ENCODE results near the gene CFTR.

Gene CFTR

GRCh38 chr7:117630907-117631564, 151.2 kb downstream of the CFTR start:
- H3K4me3 ChIP-seq (ENCODE audit: low read depth, low read length) = no peak overlapping the region
- DNase-seq (ENCODE audit: low read depth) = no peak

DNA sequence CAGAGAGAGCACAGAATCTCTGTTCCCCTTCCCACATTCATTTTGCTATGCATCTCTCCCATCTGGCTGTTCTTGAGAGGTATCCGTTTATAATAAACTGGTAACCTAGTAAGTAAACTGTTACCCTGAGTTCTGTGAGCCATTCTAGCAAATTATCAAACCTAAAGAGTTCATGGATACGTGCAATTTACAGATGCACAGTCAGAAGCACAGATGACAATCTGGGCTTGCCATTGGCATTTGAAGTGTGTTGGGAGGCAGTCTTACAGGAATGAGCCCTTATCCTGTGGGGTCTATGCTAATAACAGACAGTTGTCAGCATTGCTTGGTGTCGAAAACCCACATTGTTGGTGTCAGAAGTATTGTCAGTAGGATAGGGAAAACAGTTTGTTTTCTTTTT, 151.8 kb downstream of the CFTR start:
- DNase-seq (ENCODE audit: low read depth) = no peak
- H3K4me3 ChIP-seq (ENCODE audit: low read depth, low read length) = no peak overlapping the region

DNA sequence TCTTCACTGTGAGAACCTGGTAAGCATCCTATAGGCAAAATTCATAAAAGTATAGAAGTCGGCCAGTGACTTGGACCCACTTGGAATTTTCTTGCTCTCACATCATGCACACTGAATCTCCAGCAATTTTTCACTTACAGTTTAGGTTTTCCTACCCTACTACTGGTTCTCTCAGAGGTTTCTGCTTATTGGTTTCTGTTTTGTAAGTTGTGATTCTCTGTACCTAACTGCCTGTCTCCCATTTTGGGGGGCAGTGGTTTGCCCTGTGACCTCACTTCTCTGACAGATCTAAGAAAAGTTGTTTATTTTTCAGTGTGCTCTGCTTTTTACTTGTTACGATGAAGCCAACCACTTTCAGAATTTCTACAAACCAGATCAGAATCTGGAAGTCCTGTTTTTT, 158.1 kb downstream of the CFTR start:
- DNase-seq (ENCODE audit: low read depth) = no peak
- H3K4me3 ChIP-seq (ENCODE audit: low read depth, low read length) = no peak overlapping the region

DNA sequence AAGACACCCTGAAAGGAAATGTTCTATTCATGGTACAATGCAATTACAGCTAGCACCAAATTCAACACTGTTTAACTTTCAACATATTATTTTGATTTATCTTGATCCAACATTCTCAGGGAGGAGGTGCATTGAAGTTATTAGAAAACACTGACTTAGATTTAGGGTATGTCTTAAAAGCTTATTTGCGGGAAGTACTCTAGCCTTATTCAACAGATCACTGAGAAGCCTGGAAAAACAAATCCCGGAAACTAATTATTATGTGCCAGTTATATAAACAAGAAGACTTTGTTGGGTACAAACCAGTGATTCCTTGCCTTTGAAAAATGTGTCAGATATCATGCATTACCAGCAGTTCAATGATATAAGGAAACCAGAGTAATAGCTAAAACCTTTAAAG, 160.1 kb downstream of the CFTR start:
- DNase-seq (ENCODE audit: low read depth) = no peak
- H3K4me3 ChIP-seq (ENCODE audit: low read depth, low read length) = no peak overlapping the region

GRCh38 chr7:117640465-117640864, 160.6 kb downstream of the CFTR start:
- no peak for DNase-seq (ENCODE audit: low read depth)

GRCh38 chr7:117645481-117646165, 165.8 kb downstream of the CFTR start:
- no peak for DNase-seq (ENCODE audit: low read depth)
- H3K4me3 ChIP-seq (ENCODE audit: low read depth, low read length) = no peak overlapping the region

More at GRCh38 chr7:117640465-117640864, 160.6 kb downstream of the CFTR start:
- no peak overlapping the region for H3K4me3 ChIP-seq (ENCODE audit: low read depth, low read length)

GRCh38 chr7:117648203-117648866, 168.5 kb downstream of the CFTR start:
- DNase-seq (ENCODE audit: low read depth) = no peak
- H3K4me3 ChIP-seq (ENCODE audit: low read depth, low read length) = no peak overlapping the region

GRCh38 chr7:117652943-117653680, 173.3 kb downstream of the CFTR start:
- H3K4me3 ChIP-seq (ENCODE audit: low read depth, low read length) = no peak overlapping the region
- no peak for DNase-seq (ENCODE audit: low read depth)

DNA sequence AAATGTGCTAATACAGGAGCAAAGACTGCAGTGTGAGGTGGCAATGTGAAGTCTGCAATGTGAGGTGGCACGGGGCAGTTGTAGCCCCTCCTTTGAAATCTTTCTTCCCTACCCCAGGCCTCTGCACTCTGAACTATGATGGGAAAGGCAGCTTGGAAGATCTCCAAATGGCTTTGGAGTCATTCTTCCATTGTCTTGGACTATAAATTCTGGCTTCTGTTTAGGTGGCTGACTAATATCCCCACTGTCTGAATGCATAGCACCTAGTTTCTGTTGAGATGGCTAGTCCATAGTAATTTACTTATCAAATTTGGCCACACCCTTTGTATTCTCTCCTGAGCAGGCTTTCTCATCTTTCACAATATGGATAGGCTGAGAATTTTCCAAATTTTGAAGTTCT, 175.0 kb downstream of the CFTR start:
- no peak for DNase-seq (ENCODE audit: low read depth)
- H3K4me3 ChIP-seq (ENCODE audit: low read depth, low read length) = no peak overlapping the region

DNA sequence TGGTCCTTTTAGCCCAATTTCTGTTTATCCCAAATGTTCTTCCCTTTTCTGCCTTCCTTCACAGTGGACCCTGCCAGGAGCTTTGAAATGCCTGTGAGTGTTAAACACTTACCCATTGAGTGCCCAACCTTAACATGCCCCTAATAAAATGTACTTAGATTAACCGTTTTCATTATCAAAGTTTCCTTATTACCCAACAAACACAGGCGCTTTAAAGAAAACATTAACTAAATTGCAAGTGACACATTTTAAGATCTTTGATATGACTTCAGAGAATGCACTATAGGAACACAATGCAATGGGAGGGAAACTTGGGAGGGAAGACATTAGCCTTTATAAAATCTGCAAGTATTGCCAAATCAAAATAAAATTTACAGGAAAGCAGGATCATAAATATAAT, 177.0 kb downstream of the CFTR start:
- no peak for DNase-seq (ENCODE audit: low read depth)

DNA sequence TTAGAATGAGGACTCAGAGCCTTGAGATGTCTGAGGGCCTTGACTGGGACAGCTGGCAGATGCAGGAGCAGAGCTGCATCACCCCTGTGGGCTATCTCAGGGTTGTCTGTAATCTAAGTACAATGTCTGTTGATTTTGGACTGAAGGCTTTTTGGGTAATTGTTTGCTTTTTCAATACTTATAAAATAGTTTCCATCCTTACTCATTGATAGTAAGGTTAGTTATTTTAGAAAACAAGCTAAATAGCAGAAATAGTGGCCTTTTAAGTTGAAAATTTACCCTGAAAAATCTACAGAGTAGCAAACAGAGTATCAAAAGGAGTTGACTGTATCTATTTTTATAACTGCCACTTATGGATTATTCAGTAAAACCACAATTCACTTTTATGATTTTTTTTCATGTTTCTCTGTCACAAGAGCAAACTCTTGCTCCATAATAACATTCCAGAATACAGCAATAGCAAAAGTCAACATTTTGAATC, 179.7 kb downstream of the CFTR start:
- no peak overlapping the region for H3K4me3 ChIP-seq (ENCODE audit: low read depth, low read length)
- DNase-seq (ENCODE audit: low read depth) = no peak

More for the DNA sequence above, 177.0 kb downstream of the CFTR start:
- no peak overlapping the region for H3K4me3 ChIP-seq (ENCODE audit: low read depth, low read length)

- no peak overlapping the region for H3K4me3 ChIP-seq (ENCODE audit: low read depth, low read length)
- no peak for DNase-seq (ENCODE audit: low read depth)
Observed at GRCh38 chr7:117661328-117661727, 181.5 kb downstream of the CFTR start.

DNA sequence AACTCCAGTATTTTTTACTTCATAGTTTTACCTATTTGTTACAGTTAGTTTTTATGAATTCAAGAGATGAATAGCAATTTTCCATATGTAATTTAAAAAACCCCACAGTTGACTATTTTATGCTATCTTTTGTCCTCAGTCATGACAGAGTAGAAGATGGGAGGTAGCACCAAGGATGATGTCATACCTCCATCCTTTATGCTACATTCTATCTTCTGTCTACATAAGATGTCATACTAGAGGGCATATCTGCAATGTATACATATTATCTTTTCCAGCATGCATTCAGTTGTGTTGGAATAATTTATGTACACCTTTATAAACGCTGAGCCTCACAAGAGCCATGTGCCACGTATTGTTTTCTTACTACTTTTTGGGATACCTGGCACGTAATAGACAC, 184.2 kb downstream of the CFTR start:
- no peak overlapping the region for H3K4me3 ChIP-seq (ENCODE audit: low read depth, low read length)
- no peak for DNase-seq (ENCODE audit: low read depth)

GRCh38 chr7:117665368-117665767, 185.5 kb downstream of the CFTR start:
- H3K4me3 ChIP-seq (ENCODE audit: low read depth, low read length) = no peak overlapping the region
- no peak for DNase-seq (ENCODE audit: low read depth)

- no peak for DNase-seq (ENCODE audit: low read depth)
- H3K4me3 ChIP-seq (ENCODE audit: low read depth, low read length) = no peak overlapping the region
Observed at GRCh38 chr7:117666031-117666430, 186.2 kb downstream of the CFTR start.

DNA sequence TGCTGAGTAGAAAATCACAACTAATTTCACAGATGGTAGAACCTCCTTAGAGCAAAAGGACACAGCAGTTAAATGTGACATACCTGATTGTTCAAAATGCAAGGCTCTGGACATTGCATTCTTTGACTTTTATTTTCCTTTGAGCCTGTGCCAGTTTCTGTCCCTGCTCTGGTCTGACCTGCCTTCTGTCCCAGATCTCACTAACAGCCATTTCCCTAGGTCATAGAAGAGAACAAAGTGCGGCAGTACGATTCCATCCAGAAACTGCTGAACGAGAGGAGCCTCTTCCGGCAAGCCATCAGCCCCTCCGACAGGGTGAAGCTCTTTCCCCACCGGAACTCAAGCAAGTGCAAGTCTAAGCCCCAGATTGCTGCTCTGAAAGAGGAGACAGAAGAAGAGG, 186.9 kb downstream of the CFTR start:
- no peak overlapping the region for H3K4me3 ChIP-seq (ENCODE audit: low read depth, low read length)
- no peak for DNase-seq (ENCODE audit: low read depth)

DNA sequence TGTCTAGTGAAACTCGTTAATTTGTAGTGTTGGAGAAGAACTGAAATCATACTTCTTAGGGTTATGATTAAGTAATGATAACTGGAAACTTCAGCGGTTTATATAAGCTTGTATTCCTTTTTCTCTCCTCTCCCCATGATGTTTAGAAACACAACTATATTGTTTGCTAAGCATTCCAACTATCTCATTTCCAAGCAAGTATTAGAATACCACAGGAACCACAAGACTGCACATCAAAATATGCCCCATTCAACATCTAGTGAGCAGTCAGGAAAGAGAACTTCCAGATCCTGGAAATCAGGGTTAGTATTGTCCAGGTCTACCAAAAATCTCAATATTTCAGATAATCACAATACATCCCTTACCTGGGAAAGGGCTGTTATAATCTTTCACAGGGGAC, 187.6 kb downstream of the CFTR start:
- no peak for DNase-seq (ENCODE audit: low read depth)
- H3K4me3 ChIP-seq (ENCODE audit: low read depth, low read length) = no peak overlapping the region

- no peak for DNase-seq (ENCODE audit: low read depth)
- H3K4me3 ChIP-seq (ENCODE audit: low read depth, low read length) = no peak overlapping the region
Observed at GRCh38 chr7:117669818-117670217, 190.0 kb downstream of the CFTR start.

DNA sequence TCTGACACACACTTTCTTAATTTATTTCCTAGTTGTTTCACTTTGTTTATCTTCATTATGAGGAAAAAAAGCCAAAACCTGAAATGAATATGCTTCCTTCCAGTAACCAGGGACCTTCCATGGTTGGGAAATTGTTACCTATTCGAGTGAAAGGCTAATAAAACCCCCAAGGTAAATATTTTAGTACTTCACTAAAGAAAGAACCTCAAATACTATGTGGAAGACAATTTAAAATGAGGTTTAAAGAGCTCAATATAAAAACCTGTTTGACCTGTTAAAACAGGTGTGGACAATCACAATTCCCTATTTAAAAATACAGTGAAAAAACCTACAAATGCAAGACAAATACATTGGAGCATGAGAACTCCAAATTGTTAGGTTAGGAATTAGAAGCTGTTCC, 192.6 kb downstream of the CFTR start:
- no peak for DNase-seq (ENCODE audit: low read depth)
- no peak overlapping the region for H3K4me3 ChIP-seq (ENCODE audit: low read depth, low read length)

DNA sequence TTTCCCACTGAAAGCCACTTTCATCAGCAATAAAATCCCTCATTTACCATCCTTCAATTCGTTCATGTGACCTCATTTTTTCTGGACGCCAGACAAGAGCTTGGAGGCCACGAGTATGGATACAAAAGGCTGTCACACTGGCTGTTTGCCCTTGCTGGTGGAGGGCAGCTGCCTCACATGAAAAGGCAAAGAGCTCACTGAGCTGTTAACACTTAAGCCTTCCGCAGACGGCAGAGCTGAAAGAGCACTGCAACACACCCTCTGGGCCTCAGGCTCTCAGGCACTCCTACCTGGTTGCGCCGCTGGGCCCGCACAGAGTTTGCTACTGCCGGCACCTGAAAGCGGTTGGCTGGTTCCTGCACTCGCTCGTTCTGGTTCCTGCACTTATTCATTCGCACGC, 193.5 kb downstream of the CFTR start:
- no peak for DNase-seq (ENCODE audit: low read depth)
- no peak overlapping the region for H3K4me3 ChIP-seq (ENCODE audit: low read depth, low read length)

Measured in skeletal muscle cell (primary cell).